Measurements from ENCODE around the gene ANP32D. TPM values are rescaled to one million over a fixed set of nuclear protein-coding genes. Genes with fewer than 3 reads are reported as not detected.
"Not testable (repeated sequence)": the region's sequence is repeated elsewhere in the genome, so short reads cannot be mapped to it uniquely, and the experiment has no call there.

ANP32D gene
- polyA plus RNA-seq, 1 donor, result not detected

GRCh38 chr12:48506836-48507235 is 34.5 kb downstream of the ANP32D start:
- not testable (repeated sequence) for DNase-seq

- no peak for DNase-seq
Measured at GRCh38 chr12:48508987-48509386, 36.6 kb downstream of the ANP32D start.

- DNase-seq, result no peak
Measured at GRCh38 chr12:48510111-48510510, 37.8 kb downstream of the ANP32D start.

DNA sequence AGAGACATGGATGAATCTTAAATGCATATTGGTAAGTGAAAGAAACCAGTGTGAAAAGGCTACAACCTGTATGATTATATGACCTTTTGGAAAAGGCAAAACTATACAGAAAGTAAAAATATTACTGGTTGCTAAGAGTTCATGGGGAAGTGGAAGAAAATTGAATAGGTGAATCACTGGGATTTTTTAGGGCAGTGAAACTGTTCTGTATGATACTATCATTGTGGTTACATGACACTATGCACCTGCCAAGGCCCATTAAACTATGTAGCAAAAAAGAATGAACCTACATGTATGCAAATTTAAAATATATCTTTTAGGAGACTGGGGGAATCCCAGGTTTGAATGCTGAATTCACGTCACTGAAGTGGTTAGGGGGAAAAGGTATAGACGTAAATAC is 40.5 kb downstream of the ANP32D start:
- no peak for DNase-seq

DNA sequence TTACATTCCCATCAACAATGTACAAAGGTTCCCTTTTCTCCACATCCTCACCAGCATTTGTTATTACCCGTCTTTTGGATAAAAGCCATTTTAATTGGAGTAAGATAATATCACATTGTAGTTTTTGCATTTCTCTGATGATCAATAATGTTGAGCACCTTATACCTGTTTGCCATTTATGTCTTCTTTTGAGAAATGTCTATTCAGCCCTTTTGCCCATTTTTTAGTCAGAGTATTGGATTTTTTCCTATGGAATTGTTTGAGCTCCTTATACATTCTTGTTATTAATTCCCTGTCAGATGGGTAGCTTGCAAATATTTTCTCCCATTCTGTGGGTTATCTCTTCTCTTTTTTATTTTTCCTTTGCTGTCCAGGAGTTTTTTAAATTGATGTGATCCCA is 42.4 kb downstream of the ANP32D start:
- no peak for DNase-seq

- DNase-seq, result not testable (repeated sequence)
Measured at GRCh38 chr12:48520381-48520780, 48.0 kb downstream of the ANP32D start.

Other genes with a start within 250 kb of the ANP32D start
- gene ZNF641, start 121.6 kb upstream of the ANP32D start, polyA plus RNA-seq (ENCODE audit: insufficient read length), result 14.8 TPM
- gene C12orf54, start 9.9 kb downstream of the ANP32D start, polyA plus RNA-seq (ENCODE audit: insufficient read length), result 0.72 TPM
- gene OR8S1, start 53.1 kb downstream of the ANP32D start, polyA plus RNA-seq (ENCODE audit: insufficient read length), result not detected
- gene LALBA, start 97.5 kb downstream of the ANP32D start, polyA plus RNA-seq (ENCODE audit: insufficient read length), result not detected
- 29.8 TPM for gene KANSL2, start 209.7 kb downstream of the ANP32D start, polyA plus RNA-seq (ENCODE audit: insufficient read length)
- gene CCNT1, start 244.1 kb downstream of the ANP32D start, polyA plus RNA-seq (ENCODE audit: insufficient read length), result 19.9 TPM

Measured in hindlimb muscle (tissue), 1 donor.